ENCODE measurements around the gene DDAH1. TPM values are rescaled to one million over a fixed set of nuclear protein-coding genes. Genes with fewer than 3 reads are reported as not detected.

The DDAH1 gene
- total and polyA plus RNA-seq, 2 experiments from 2014 or later = 29.4 to 41.7 TPM

GRCh38 chr1:85448358-85448757 is 16.6 kb downstream of the DDAH1 start:
- TF ChIP-seq, protein P1, sequence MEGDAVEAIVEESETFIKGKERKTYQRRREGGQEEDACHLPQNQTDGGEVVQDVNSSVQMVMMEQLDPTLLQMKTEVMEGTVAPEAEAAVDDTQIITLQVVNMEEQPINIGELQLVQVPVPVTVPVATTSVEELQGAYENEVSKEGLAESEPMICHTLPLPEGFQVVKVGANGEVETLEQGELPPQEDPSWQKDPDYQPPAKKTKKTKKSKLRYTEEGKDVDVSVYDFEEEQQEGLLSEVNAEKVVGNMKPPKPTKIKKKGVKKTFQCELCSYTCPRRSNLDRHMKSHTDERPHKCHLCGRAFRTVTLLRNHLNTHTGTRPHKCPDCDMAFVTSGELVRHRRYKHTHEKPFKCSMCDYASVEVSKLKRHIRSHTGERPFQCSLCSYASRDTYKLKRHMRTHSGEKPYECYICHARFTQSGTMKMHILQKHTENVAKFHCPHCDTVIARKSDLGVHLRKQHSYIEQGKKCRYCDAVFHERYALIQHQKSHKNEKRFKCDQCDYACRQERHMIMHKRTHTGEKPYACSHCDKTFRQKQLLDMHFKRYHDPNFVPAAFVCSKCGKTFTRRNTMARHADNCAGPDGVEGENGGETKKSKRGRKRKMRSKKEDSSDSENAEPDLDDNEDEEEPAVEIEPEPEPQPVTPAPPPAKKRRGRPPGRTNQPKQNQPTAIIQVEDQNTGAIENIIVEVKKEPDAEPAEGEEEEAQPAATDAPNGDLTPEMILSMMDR (conservative IDR thresholded peaks at IDR 0.05; ENCODE audit: low read depth in 2 of 2) = no peak
- TF ChIP-seq EZH2phosphoT487 (IDR thresholded peaks at IDR 0.05; ENCODE audit: unreplicated experiment) = no peak
- no peak for TF ChIP-seq ZNF462 (CRISPR knock-in tag; IDR thresholded peaks at IDR 0.05)
- no peak for TF ChIP-seq REST (IDR thresholded peaks at IDR 0.05; ENCODE audit: unreplicated experiment)
- TF ChIP-seq NANOG (IDR thresholded peaks at IDR 0.05; ENCODE audit: borderline replicate concordance) = no peak
- no peak for TF ChIP-seq ETS1 (IDR thresholded peaks at IDR 0.05)
- no peak for TF ChIP-seq JUNB (IDR thresholded peaks at IDR 0.05; ENCODE audit: unreplicated experiment)
- TF ChIP-seq CREB1 (CRISPR knock-in tag; IDR thresholded peaks at IDR 0.05; ENCODE audit: low read depth) = no peak
- no peak for TF ChIP-seq POLR2AphosphoS5 (IDR thresholded peaks at IDR 0.05; ENCODE audit: low read depth)
- no peak for TF ChIP-seq EZH2 (IDR thresholded peaks at IDR 0.05; ENCODE audit: low read depth, unreplicated experiment)
- TF ChIP-seq ZNF114 (CRISPR knock-in tag; IDR thresholded peaks at IDR 0.05) = no peak
- TF ChIP-seq STAT1 (IDR thresholded peaks at IDR 0.05; ENCODE audit: unreplicated experiment) = no peak
- TF ChIP-seq ZNF331 (CRISPR knock-in tag; IDR thresholded peaks at IDR 0.05; ENCODE audit: low read depth) = no peak
- 0 out of 2 replicates have a peak, but pooled peaks cover 4% of the 10 kb centered on the region for H3K79me2 ChIP-seq (replicated peaks; ENCODE audit: insufficient read depth)
- H3K27me3 Mint-ChIP-seq (ENCODE audit: insufficient read depth, low read depth, poor library complexity) = no peaks in the 10 kb centered on the region
- H3K4me3 ChIP-seq = no peak overlapping the region
- no peak for DNase-seq (ENCODE audit: low spot score)
- H3K4me3 Mint-ChIP-seq = no peak overlapping the region
- no peak overlapping the region for H2AFZ ChIP-seq
- H3K4me1 Mint-ChIP-seq = peaks cover 25% of the 10 kb centered on the region
- peaks cover 7% of the 10 kb centered on the region; the same call in 2 of the 3 replicates for H3K36me3 Mint-ChIP-seq (ENCODE audit: low read depth)
- peaks cover 10% of the 10 kb centered on the region for H3K9me2 ChIP-seq (ENCODE audit: insufficient read depth)
- H3K36me3 ChIP-seq (ENCODE audit: insufficient read depth) = no peaks in the 10 kb centered on the region
- no peaks in the 10 kb centered on the region for H3F3A ChIP-seq (replicated peaks; ENCODE audit: low read depth)
- no peaks in the 10 kb centered on the region for H3K27me3 ChIP-seq (ENCODE audit: insufficient read depth)
- H3K27ac ChIP-seq (ENCODE audit: low read depth) = no peak overlapping the region
- peaks cover 19% of the 10 kb centered on the region for H3K4me1 ChIP-seq (ENCODE audit: insufficient read depth)
- no peak overlapping the region for H3K27ac Mint-ChIP-seq
- H3K4me2 ChIP-seq = no peak overlapping the region
- H3K9me3 Mint-ChIP-seq = no peaks in the 10 kb centered on the region
- no peak for ATAC-seq
- no peaks in the 10 kb centered on the region for H4K20me1 ChIP-seq (replicated peaks; ENCODE audit: insufficient read depth)

All from GM23338 (cell line).